WTC11 (cell line): ENCODE results near the gene CWC15. TPM values are rescaled to one million over a fixed set of nuclear protein-coding genes. Genes with fewer than 3 reads are reported as not detected.

Experiments
- ATAC-seq: fragments of 200-7000 bp; cut with Tn5 transposase; 2 replicates; pipeline ENCODE4 v1.10.0; 2021; ENCODE audit warnings: mild to moderate bottlenecking, moderate library complexity
- CTCF ChIA-PET: fragments of 300-600 bp; sonication (Branson Sonifier 250); formaldehyde crosslinking; loops from one replicate; lab custom pipeline; 2021; ENCODE audit warnings: antibody characterized with exemption; lab: Charles Lee
- POLR2A ChIA-PET: fragments of 350-600 bp; sonication (Branson Sonifier 250); formaldehyde crosslinking; loops from one replicate; lab custom pipeline; 2021; ENCODE audit warnings: antibody characterized with exemption; lab: Charles Lee
- DNase-seq: peaks from one replicate; pipeline ENCODE4 v3.0.0; 2021; ENCODE audit warnings: low spot score
- H3K27ac Mint-ChIP-seq: 2 replicates; pipeline ENCODE4 v1.8.0; 2021; ENCODE audit warnings: mixed read lengths
- H3K27me3 Mint-ChIP-seq: 2 replicates; pipeline ENCODE4 v1.8.0; 2021; ENCODE audit warnings: low read depth, mild to moderate bottlenecking, moderate library complexity, mixed read lengths
- H3K36me3 Mint-ChIP-seq: 2 replicates; pipeline ENCODE4 v1.8.0; 2021; ENCODE audit warnings: mixed read lengths
- H3K4me1 Mint-ChIP-seq: 2 replicates; pipeline ENCODE4 v1.8.0; 2022; ENCODE audit warnings: mixed read lengths
- H3K4me3 Mint-ChIP-seq: 2 replicates; pipeline ENCODE4 v1.8.0; 2021; ENCODE audit warnings: mild to moderate bottlenecking, moderate library complexity, mixed read lengths
- H3K9me3 Mint-ChIP-seq: 2 replicates; pipeline ENCODE4 v1.8.0; 2021; ENCODE audit warnings: mixed read lengths
- ELF4 ChIP-seq: sonication (generic); formaldehyde crosslinking; IDR thresholded peaks from 2 replicates; pipeline ENCODE4 v1.8.1; 2022; ENCODE audit warnings: low read depth, mild to moderate bottlenecking, moderate library complexity, missing genetic modification reagents
- ESRRA ChIP-seq: sonication (generic); formaldehyde crosslinking; IDR thresholded peaks from 2 replicates; pipeline ENCODE4 v1.8.1; 2022; ENCODE audit warnings: mild to moderate bottlenecking, missing genetic modification reagents, borderline replicate concordance
- GABPB1 ChIP-seq: sonication (generic); formaldehyde crosslinking; IDR thresholded peaks from 2 replicates; pipeline ENCODE4 v1.8.1; 2023; ENCODE audit warnings: mild to moderate bottlenecking, missing genetic modification reagents
- GRHL2 ChIP-seq: fragments of 250-450 bp; sonication (Bioruptor Pico); IDR thresholded peaks from 2 replicates; pipeline ENCODE4 v1.8.0; 2022; ENCODE audit warnings: mild to moderate bottlenecking, moderate library complexity; ENCODE audit not compliant: insufficient replicate concordance, severe bottlenecking
- GTF2I ChIP-seq: fragments of 250-450 bp; sonication (Bioruptor Pico); conservative IDR thresholded peaks from 2 replicates; pipeline ENCODE4 v1.4.0; 2021; ENCODE audit warnings: mild to moderate bottlenecking
- IRF2 ChIP-seq: sonication (generic); formaldehyde crosslinking; IDR thresholded peaks from 2 replicates; pipeline ENCODE4 v1.8.0; 2022; ENCODE audit warnings: low read depth, missing genetic modification reagents, borderline replicate concordance
- TEAD4 ChIP-seq: sonication (generic); formaldehyde crosslinking; IDR thresholded peaks from 2 replicates; pipeline ENCODE4 v1.8.0; 2022; ENCODE audit warnings: mild to moderate bottlenecking, missing genetic modification reagents
- TP53 ChIP-seq: sonication (generic); formaldehyde crosslinking; IDR thresholded peaks from 2 replicates; pipeline ENCODE4 v1.8.1; 2023; ENCODE audit warnings: mild to moderate bottlenecking, missing genetic modification reagents
- total RNA-seq: library from RNA; stranded (reverse); gene quantifications from 3 replicates; pipeline ENCODE4 v1.2.3, GENCODE V29; 2021
- TF ChIP-seq, protein P1 (sequence below): sonication (generic); formaldehyde crosslinking; IDR thresholded peaks from 2 replicates; pipeline ENCODE4 v1.8.1; 2023; ENCODE audit warnings: mild to moderate bottlenecking, missing genetic modification reagents
- TF ChIP-seq, protein P2 (sequence below): sonication (generic); formaldehyde crosslinking; IDR thresholded peaks from 2 replicates; pipeline ENCODE4 v1.8.0; 2022; ENCODE audit warnings: mild to moderate bottlenecking, missing genetic modification reagents
- TF ChIP-seq, protein P3 (sequence below): fragments of 250-450 bp; sonication (Bioruptor Pico); IDR thresholded peaks from 2 replicates; pipeline ENCODE4 v1.9.0; 2021; ENCODE audit warnings: mild to moderate bottlenecking, borderline replicate concordance
- TF ChIP-seq, protein P4 (sequence below): sonication (generic); formaldehyde crosslinking; IDR thresholded peaks from 2 replicates; pipeline ENCODE4 v1.8.0; 2022; ENCODE audit warnings: mild to moderate bottlenecking, missing genetic modification reagents
- TF ChIP-seq, protein P5 (sequence below): sonication (generic); formaldehyde crosslinking; IDR thresholded peaks from 2 replicates; pipeline ENCODE4 v1.8.0; 2023; ENCODE audit warnings: missing genetic modification reagents, mild to moderate bottlenecking, borderline replicate concordance
- TF ChIP-seq, protein P6 (sequence below): sonication (generic); formaldehyde crosslinking; IDR thresholded peaks from 2 replicates; pipeline ENCODE4 v1.8.1; 2023; ENCODE audit warnings: mild to moderate bottlenecking, moderate library complexity, missing genetic modification reagents

Gene CWC15
- total RNA-seq, 1 experiment from 2014 or later: 49.4 TPM

DNA sequence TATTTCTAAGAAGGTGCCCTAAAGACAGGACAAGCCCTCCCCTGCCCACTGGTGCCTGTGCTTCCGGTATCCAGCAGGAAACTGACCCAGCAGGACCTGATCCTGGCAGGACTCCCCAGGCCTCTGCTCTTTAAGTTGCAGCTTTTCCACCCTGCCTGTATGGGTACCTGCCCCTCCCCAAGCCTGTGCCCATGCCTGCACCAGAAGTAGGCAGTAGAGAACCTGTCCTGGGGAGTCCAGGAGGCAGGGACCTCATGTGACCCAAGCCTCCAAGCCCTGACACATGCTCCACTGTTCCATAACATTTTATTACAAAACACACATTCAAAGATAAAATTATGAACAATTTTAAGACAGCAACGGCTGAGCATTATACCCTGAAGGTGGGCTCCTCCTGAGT lies 14.2 kb downstream of the CWC15 start:
- no peak; the same call in 1 of the 2 replicates for ATAC-seq
- no peak overlapping the region; the same call in 1 of the 2 replicates for H3K27ac Mint-ChIP-seq
- TF ChIP-seq, protein P1, sequence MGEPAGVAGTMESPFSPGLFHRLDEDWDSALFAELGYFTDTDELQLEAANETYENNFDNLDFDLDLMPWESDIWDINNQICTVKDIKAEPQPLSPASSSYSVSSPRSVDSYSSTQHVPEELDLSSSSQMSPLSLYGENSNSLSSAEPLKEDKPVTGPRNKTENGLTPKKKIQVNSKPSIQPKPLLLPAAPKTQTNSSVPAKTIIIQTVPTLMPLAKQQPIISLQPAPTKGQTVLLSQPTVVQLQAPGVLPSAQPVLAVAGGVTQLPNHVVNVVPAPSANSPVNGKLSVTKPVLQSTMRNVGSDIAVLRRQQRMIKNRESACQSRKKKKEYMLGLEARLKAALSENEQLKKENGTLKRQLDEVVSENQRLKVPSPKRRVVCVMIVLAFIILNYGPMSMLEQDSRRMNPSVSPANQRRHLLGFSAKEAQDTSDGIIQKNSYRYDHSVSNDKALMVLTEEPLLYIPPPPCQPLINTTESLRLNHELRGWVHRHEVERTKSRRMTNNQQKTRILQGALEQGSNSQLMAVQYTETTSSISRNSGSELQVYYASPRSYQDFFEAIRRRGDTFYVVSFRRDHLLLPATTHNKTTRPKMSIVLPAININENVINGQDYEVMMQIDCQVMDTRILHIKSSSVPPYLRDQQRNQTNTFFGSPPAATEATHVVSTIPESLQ: no peak
- TF ChIP-seq GRHL2 (CRISPR knock-in tag) (no peak), TEAD4 (CRISPR knock-in tag) (no peak), ESRRA (CRISPR knock-in tag) (no peak), IRF2 (CRISPR knock-in tag) (no peak)
- TF ChIP-seq, protein P2, sequence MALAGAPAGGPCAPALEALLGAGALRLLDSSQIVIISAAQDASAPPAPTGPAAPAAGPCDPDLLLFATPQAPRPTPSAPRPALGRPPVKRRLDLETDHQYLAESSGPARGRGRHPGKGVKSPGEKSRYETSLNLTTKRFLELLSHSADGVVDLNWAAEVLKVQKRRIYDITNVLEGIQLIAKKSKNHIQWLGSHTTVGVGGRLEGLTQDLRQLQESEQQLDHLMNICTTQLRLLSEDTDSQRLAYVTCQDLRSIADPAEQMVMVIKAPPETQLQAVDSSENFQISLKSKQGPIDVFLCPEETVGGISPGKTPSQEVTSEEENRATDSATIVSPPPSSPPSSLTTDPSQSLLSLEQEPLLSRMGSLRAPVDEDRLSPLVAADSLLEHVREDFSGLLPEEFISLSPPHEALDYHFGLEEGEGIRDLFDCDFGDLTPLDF (CRISPR knock-in tag): no peak
- TF ChIP-seq, protein P3, sequence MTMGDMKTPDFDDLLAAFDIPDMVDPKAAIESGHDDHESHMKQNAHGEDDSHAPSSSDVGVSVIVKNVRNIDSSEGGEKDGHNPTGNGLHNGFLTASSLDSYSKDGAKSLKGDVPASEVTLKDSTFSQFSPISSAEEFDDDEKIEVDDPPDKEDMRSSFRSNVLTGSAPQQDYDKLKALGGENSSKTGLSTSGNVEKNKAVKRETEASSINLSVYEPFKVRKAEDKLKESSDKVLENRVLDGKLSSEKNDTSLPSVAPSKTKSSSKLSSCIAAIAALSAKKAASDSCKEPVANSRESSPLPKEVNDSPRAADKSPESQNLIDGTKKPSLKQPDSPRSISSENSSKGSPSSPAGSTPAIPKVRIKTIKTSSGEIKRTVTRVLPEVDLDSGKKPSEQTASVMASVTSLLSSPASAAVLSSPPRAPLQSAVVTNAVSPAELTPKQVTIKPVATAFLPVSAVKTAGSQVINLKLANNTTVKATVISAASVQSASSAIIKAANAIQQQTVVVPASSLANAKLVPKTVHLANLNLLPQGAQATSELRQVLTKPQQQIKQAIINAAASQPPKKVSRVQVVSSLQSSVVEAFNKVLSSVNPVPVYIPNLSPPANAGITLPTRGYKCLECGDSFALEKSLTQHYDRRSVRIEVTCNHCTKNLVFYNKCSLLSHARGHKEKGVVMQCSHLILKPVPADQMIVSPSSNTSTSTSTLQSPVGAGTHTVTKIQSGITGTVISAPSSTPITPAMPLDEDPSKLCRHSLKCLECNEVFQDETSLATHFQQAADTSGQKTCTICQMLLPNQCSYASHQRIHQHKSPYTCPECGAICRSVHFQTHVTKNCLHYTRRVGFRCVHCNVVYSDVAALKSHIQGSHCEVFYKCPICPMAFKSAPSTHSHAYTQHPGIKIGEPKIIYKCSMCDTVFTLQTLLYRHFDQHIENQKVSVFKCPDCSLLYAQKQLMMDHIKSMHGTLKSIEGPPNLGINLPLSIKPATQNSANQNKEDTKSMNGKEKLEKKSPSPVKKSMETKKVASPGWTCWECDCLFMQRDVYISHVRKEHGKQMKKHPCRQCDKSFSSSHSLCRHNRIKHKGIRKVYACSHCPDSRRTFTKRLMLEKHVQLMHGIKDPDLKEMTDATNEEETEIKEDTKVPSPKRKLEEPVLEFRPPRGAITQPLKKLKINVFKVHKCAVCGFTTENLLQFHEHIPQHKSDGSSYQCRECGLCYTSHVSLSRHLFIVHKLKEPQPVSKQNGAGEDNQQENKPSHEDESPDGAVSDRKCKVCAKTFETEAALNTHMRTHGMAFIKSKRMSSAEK (CRISPR knock-in tag): no peak
- TF ChIP-seq, protein P4, sequence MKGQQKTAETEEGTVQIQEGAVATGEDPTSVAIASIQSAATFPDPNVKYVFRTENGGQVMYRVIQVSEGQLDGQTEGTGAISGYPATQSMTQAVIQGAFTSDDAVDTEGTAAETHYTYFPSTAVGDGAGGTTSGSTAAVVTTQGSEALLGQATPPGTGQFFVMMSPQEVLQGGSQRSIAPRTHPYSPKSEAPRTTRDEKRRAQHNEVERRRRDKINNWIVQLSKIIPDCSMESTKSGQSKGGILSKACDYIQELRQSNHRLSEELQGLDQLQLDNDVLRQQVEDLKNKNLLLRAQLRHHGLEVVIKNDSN: no peak
- TF ChIP-seq, protein P5, sequence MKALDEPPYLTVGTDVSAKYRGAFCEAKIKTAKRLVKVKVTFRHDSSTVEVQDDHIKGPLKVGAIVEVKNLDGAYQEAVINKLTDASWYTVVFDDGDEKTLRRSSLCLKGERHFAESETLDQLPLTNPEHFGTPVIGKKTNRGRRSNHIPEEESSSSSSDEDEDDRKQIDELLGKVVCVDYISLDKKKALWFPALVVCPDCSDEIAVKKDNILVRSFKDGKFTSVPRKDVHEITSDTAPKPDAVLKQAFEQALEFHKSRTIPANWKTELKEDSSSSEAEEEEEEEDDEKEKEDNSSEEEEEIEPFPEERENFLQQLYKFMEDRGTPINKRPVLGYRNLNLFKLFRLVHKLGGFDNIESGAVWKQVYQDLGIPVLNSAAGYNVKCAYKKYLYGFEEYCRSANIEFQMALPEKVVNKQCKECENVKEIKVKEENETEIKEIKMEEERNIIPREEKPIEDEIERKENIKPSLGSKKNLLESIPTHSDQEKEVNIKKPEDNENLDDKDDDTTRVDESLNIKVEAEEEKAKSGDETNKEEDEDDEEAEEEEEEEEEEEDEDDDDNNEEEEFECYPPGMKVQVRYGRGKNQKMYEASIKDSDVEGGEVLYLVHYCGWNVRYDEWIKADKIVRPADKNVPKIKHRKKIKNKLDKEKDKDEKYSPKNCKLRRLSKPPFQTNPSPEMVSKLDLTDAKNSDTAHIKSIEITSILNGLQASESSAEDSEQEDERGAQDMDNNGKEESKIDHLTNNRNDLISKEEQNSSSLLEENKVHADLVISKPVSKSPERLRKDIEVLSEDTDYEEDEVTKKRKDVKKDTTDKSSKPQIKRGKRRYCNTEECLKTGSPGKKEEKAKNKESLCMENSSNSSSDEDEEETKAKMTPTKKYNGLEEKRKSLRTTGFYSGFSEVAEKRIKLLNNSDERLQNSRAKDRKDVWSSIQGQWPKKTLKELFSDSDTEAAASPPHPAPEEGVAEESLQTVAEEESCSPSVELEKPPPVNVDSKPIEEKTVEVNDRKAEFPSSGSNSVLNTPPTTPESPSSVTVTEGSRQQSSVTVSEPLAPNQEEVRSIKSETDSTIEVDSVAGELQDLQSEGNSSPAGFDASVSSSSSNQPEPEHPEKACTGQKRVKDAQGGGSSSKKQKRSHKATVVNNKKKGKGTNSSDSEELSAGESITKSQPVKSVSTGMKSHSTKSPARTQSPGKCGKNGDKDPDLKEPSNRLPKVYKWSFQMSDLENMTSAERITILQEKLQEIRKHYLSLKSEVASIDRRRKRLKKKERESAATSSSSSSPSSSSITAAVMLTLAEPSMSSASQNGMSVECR: no peak
- TF ChIP-seq, all 79 proteins: peak for 0
- peaks cover 15% of the 10 kb centered on the region for H3K36me3 Mint-ChIP-seq
- no peaks in the 10 kb centered on the region for H3K27me3 Mint-ChIP-seq
- H3K9me3 Mint-ChIP-seq: no peaks in the 10 kb centered on the region
- POLR2A ChIA-PET: no interaction called here
- no peak for DNase-seq
- H3K4me1 Mint-ChIP-seq: no peaks in the 10 kb centered on the region
- CTCF ChIA-PET: no interaction called here
- H3K4me3 Mint-ChIP-seq: no peak overlapping the region

DNA sequence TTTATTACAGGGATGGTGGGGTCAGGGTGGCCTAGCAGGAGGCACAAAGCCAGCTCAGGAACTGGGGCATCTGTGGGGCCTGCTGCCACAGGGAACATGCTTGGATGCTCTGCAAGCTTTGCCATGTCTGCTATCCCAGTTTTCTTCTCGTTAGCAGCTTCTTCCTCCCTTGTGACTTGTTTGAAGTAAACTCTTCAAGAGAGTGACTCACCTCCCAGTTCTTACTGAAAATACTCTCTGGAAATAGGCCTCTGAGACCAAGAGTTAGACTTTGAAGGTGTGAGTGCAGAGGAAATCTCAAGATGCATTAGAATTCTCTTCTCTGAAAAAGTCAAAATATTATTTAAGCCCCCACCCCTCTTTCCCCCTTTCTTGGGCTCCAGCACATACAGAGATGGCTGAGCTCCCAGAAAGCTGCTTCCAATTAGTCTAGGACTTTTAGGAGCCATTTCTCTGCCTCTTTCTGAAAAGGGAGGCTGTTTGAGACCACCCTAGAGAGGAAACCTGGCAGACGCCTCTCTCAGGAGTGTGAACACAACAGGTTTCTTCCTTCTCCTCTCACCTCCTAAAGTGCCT lies 15.1 kb downstream of the CWC15 start:
- no peaks in the 10 kb centered on the region for H3K4me1 Mint-ChIP-seq
- DNase-seq: no peak
- ChIA-PET CTCF (no interaction called here), POLR2A (interaction anchor here (1.2 kb wide), 1 partner anchor 15 kb away, joined by 6 read pairs; the partner anchor contains the start of genes CWC15 and KDM4D)
- H3K4me3 Mint-ChIP-seq: no peak overlapping the region
- ATAC-seq: no peak
- 0 out of 2 replicates have a peak, but pooled peaks cover 3% of the 10 kb centered on the region for H3K27me3 Mint-ChIP-seq
- H3K27ac Mint-ChIP-seq: no peak overlapping the region
- H3K9me3 Mint-ChIP-seq: no peaks in the 10 kb centered on the region
- peaks cover 8% of the 10 kb centered on the region for H3K36me3 Mint-ChIP-seq
- no peak for TF ChIP-seq GTF2I
- no peak for TF ChIP-seq GABPB1 (CRISPR knock-in tag)
- TF ChIP-seq, protein P6, sequence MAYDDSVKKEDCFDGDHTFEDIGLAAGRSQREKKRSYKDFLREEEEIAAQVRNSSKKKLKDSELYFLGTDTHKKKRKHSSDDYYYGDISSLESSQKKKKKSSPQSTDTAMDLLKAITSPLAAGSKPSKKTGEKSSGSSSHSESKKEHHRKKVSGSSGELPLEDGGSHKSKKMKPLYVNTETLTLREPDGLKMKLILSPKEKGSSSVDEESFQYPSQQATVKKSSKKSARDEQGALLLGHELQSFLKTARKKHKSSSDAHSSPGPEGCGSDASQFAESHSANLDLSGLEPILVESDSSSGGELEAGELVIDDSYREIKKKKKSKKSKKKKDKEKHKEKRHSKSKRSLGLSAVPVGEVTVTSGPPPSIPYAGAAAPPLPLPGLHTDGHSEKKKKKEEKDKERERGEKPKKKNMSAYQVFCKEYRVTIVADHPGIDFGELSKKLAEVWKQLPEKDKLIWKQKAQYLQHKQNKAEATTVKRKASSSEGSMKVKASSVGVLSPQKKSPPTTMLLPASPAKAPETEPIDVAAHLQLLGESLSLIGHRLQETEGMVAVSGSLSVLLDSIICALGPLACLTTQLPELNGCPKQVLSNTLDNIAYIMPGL (CRISPR knock-in tag): no peak
- TF ChIP-seq ELF4 (CRISPR knock-in tag): no peak
- TF ChIP-seq TP53: no peak
- TF ChIP-seq, protein P5: no peak
